CD4-positive, alpha-beta T cell treated with Interferon alpha-2 for 1 hour (primary cell): ENCODE data around the gene SDSL.

ENCODE experiments used
- DNase-seq, 2 donors: peaks; one replicate each; pipeline ENCODE4 v3.0.0-alpha.2; 2020 to 2022

Gene SDSL

DNA sequence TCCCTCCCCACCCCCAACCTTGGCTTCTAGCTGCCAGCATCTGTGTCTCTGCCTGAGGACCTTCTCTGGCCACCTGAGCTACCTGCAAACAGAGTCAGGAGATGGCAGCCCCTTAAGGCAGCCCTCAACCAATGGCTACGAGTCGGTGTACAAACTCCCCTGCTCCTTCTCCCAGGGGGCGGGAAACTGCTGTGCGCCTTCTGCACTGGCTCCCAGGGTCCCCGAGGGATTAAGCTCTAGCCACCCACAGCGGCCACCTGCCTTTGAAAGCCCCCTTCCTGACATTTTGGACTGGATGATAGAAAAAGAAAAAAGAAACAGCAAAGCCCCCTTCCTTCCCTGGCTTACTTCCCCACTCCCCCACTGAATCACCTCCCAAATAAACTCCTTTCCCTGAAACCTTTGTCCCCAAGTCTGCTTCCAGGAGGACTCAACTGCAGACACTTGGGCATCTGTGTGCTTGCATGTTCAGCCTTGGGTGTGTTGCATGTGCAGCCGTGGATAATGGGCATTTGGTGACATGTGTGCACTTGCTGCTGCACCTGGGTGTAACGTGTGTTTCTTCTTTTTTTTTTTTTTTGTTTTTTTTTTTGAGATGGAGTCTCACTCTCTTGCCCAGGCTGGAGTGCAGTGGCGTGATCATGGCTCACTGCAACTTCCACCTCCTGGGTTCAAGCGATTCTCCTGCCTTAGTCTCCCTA lies 24.5 kb upstream of the SDSL start:
- DNase-seq = no peak

DNA sequence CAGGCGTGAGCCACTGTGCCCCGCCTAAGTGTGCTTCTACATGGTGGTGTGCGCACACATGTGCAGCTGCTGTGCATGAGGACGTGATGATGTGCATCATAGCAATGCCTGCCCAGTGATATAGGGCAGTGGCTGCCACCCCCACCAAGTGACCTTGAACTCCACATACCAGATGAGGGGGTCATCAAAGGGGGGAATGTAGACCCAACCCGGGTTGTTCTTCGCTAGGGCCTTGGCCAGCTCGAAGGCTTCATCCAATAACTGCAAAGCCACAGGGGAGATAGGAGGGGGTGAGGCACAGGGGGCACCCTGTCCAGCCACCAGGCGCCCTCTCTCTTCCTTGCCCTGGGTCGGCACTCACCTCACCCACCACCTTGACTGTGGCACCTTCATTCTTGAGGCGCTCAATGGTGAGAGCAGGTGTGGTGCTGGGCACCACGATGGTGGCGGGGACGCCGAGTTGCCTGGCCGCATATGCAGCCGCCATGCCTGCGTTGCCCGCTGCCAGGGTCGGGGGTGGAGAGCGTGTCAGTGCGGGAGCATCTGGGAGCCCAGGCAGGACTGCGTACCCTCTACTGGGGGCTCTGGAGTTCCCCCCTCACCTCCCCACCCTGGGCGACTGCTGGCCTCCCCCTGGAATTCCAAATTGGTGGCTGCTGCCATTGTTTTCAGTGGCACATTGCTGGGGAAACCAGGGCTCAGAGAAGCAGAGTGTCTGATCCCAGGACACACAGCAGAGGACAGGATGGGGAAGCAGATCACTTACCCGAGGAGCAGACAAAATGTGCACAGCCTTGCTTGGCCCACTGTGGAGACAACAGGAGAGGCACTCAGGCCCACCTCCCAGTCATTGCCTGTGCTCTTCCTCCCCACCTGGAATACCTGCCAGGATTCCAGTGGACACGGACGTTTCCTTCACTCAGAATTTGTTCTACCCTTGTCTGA lies 23.6 kb upstream of the SDSL start:
- DNase-seq = no peak

DNA sequence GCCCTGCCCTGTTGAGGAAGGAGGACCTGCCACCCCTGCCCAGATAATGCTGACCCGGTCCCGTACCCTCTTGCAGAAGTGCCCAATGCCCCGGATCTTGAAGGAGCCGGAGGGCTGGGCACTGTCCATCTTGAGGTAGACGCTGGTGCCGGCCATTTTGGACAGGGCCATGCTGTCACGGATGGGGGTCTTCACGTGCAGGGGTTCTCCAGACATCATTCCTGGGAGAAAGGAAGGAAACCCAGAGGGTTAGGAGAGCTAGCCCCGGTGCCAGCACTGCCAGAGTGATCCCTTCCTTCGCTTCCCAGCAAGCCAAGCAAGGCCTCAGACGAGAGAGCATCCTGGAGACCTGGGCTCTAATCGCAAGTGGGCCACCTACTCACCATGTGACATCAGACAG lies 22.7 kb upstream of the SDSL start:
- no peak for DNase-seq

DNA sequence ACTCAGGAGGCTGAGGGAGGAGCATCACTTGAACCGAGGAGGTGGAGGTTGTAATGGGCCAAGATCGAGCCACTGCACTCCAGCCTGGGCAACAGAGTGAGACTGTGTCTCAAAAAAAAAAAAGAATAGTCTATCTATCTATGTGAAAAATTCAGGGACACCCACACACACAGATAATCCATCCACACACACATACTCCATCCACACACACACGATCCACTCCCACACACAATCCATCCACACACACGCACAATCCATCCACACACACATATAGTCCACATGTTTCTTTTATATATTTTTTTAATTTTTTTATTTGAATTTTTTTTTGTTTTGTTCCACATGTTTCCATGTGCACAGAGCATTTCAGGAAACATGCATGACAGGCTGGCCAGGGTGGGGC lies 21.8 kb upstream of the SDSL start:
- DNase-seq = no peak

DNA sequence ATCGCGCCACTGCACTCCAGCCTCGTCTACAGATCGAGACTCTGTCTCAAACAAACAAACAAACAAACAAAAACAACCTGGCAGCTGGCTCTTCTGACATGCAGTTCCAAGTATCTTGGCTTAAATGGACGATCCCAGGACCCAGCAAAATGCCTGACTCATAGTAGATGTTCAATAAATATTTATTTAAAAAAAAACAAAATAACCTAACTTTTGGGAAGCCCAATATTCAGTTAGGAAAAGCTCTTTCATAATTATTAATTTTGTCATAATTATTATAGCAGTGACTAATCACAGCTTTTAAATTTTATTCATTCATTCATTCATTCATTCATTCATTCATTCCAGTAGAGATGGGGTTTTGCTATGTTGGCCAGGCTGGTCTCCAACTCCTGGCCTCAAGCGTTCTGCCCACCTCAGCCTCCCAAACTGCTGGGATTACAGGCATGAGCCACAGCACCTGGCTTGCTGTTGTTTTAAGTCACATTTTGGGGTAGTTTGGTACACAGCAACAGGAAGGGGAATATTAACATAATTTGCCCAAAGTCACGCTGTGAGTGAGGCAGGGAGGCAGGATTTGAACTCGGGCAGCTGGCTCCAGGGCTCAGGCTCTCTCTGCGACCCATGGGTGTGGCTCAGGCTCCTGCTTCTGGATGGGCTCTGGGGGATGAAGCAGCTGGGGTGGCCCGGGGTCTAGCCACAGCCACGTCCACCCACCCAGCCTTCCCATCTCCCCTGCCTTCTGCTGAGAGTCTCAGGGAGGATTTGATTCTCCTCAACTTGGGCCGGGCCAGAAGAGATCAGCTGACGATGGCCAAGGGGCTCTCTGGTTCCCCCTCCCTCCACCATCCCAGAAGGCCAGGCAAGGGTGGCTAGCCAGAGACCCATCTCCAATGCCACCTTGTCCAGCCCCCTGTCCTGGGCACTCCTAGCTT lies 20.8 kb upstream of the SDSL start:
- DNase-seq = no peak

DNA sequence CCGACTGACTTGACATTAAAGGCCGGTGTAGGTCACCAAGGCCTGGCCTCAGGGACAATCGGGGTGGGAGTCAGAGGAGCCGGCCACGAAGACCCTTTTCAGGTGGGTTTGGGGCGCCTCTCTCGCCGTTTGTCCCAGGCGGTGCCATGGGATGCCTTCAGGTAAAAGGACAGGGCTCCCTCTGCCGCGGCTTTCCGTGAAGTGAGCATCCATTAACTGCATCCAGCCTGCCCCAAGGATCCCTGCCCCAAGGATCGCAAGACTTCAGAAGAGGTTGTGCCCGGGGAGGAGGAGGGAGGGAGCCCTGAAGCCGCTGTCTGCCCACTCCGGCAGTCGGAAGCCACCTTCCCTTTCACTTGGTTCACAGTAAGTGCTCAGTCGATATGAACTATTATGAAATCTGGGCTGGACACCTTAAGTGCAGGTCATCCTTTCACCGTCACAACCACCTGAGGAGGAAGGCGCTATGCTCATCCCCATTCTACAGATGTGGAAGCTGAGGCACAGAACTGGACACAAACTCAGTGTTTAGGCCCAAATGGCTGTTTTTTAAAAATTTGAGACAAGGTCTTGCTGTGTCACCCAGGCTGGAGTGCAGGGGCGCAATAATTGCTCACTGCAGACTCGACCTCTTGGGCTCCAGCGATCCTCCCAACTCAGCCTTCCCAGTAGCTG lies 19.5 kb upstream of the SDSL start:
- no peak for DNase-seq

DNA sequence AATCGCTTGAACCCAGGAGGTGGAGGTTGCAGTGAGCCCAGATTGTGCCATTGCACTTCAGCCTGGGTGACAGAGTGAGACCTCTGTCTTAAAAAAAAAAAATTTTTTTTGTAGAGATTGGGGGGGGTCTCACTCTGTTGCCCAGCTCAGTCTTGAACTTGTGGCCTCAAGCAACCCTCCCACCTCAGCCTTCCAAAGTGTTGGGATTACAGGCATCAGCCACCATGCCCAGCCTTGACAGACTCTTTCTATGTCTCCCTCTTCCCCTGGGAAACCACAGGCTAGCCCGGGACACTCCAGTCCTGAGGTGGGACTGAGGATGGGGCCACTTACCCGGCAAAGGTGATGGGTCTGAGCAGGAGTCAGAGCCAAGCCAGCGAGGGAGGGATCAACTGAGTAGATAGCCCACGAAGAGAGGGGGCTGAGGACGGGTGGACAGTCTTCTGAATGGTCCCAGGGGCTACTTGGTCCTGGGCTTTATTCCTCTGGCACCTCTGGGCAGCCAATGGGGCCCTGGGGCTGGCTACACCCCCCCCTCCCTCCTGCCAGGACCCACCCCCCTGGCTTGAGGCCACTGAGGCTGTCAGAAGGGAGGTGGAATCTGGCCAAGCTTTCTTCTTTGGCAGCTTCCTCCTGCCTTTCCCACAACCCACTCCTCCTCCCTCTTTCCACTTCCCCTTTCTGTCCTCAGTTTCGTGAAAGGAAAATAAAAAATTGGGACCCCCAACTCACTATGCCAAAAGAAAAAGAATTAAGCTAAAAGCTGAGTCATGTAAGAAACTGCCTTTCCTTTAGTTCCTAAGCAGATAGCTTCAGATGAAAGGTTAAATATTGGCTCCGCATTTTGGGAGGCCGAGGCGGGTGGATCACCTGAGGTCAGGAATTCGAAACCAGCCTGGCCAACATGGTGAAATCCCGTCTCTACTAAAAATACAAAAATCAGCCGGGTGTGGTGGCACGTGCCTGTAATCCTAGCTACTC lies 18.5 kb upstream of the SDSL start, which contains the start of gene SDS:
Gene SDS (minus strand): TSS at position 453 of the 981 bp plus-strand sequence. CDS start 4,179 bp downstream, outside the sequence.
- DNase-seq = no peak

DNA sequence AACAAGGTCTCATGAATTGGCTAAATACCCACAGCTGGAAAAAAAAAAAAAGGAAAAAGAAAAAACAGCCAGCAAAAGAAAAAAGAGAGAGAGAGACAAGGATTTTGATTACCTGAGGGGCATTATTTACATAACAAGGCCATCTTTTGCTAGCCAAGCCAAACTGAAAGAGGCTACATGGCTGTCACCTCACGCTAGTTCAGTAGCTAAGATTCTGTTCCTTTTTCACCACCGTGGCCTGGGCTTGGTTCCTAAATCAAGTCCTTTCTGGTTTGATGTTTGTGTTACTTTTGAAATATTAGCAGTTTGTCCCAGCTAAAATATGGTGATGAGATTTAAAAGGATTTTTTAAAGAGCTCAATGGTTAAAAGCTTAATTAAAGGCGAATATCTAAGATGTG lies 16.5 kb upstream of the SDSL start:
- DNase-seq = no peak

DNA sequence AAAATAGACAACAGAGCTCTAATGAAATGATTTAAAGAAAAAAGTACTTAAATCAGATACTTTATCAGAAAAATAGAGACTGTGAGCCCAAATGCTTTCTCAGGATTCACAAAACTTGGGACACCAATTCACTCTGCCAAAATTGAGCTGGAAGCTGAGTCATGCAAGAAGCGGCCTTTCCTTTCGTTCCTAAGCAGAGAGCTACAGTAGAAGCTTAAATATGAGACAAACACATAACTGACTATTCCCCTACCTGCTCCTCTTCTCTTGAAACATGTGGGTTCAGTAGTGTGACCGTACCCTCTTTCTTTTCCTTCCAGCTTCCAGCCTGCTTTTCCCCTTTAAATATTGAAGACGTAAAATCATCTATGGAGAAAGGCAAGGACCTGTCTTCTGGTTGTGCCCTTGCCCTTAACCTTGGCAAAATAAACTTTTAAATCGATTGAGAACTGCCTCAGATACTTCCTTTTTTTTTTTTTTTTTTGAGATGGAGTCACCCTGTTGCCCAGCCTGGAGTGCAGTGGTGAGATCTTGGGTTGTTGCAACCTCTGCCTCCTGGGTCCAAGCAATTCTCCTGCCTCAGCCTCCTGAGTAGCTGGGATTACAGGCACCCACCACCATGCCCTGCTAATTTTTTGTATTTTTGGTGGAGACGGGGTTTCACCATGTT lies 14.1 kb upstream of the SDSL start:
- no peak for DNase-seq

DNA sequence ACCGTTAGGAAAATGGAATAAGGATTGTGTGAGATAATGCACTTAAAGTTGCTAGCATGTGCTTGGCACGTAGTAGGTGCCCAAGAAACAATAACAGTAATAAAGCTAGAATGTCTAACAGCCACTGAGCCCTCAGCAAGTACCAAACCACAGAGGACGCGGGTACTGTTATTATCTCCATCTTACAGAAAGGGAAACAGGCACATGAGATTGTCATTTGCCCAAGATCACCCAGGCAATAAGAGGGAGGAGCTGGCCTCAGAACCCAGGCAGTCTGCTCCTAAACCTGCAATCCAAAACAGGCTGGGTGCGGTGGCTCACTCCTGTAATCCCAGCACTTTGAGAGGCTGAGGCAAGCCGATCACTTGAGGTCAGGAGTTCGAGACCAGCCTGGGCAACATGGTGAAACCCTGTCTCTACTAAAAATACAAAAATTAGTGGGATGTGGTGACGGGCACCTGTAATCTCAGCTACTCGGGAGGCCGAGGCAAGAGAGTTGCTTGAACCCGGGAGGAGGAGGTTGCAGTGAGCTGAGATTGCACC lies 13.4 kb upstream of the SDSL start:
- DNase-seq = no peak

DNA sequence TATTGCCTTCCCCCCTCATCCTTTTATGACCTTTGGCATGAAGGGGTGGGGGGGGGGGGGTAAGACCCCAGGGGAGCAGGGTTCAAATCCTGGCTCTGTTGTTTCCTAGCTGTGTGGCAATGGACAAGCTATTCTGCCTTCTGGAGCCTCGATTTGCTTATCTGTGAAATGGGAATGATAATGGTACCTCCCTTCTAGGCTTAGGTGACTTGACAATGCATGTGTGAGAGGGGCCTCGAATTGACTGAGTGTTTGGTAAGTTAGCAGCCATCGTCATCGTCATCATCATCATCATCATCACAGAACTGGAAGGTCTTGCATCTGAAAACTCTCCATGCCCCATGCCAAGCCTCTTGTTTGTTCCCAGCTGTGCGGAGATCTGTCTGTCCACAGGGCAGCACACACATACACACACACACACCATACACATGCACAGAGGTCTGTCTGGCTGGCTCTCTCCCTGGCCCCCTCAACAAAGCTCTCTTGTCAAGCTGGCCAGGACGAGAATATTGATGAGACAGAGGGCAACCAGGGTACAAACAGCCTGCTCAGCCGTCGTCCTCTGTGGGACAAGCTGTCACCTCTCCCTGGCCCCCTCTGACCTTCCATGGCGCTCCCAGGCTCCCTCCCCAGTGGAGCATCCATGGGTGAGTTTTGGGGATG lies 12.6 kb upstream of the SDSL start:
- no peak for DNase-seq

DNA sequence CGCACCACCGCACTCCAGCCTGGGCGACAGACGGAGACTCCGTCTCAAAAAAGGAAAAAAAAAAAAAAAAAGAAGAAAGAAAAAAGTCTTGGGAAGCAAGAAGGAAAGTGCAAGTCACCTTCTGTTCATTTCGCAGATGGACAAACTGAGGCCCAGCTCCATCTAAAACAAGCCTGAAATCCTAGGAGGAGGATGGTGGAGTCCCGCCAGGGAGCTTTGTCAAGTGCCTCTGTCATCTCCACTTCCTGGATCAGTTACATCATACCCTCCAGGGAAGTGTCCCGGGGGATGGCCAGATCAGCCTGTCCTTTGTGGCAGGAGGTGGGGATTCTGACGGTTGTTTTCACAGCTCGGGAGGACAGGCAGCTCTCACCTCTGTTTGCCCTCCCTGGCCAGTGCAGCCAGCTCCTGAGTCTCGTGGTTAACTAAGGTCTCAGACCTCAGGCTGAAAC lies 8.7 kb upstream of the SDSL start:
- DNase-seq = no peak

DNA sequence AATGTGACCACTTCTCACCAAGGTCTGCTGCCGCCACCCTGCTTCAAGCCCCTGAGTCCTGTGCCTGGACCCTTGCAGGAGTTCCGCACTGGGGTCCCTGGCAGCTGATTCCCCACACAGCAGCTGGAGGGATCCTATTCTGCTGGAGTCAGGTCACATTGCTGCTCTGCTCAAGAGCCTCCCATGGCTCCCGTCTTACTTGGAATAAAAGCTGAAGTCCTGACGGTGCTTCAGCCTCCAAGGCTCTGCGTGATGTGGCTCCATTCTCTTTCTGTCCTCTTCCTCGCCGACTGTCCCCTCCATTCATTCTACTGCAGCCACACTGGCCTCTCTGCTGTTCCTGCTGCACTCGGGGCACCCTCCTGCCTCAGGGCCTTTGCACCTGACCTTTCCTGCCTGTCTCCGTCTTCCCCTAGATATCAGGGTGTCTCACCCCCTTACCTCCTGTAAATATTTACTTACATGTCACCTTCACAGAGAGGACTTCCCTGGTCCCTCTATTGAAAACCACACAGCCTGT lies 7.6 kb upstream of the SDSL start:
- no peak for DNase-seq

DNA sequence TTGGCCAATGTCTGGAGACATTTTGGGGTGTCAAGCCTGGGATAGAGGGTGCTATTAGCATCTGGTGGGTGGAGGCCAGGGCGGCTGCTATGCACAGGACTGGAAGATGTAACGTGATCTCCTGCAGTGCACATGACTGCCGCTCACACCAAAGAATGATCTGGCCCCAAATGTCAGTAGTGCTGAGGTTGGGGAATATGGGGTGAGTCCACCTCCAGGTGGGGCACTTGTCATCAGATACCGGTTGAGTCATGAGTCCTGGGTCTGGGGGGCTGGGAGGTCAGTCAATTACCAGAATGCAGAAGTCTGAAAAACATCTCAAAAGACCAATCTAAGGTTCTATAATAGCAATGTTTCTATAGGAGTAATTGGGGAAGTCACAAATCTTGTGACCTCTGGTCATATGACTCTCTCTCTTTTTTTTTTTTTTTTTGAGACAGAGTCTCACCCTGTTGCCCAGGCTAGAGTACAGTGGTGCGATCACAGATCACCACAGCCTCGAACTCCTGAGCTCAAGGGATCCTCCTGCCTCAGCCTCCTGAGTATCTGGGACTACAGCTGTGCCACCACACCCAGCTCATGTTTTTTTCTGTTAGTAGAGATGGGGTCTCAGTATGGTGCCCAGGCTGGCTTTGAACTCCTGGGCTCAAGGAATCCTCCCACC lies 6.0 kb upstream of the SDSL start:
- DNase-seq = peak; percentile 5 to 59

DNA sequence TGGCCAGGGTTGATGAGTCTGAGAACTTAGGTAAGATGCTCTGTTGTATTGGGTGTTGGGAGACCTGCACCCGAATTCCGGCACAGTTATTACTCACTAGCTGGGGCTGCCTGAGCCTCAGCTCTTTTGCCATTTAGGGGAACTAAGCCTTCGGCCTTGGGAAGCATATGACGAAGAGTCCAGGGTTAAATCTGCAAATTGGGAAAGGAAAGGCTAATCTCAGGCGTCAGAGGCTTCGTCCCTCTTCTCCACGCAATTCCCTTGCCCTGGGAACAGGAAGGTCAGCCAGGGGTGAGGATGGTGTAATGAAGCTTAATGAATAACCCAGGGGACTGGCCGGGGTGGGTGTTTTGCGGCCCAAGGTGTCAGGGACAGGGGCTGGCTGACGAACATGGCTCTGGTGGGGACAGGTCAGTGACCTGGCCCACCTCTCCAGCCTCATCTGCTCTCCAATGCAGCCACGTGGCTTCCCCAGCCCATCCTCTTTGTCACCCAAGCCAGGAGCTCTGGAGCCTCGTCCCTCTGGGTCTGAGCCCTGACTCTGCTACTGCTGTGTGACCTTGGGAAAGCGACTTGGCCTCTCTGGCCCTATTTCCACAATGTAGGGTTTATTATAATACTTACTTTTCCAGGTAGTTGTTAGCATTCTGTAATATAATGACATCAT lies 3.8 kb upstream of the SDSL start:
- no peak for DNase-seq

DNA sequence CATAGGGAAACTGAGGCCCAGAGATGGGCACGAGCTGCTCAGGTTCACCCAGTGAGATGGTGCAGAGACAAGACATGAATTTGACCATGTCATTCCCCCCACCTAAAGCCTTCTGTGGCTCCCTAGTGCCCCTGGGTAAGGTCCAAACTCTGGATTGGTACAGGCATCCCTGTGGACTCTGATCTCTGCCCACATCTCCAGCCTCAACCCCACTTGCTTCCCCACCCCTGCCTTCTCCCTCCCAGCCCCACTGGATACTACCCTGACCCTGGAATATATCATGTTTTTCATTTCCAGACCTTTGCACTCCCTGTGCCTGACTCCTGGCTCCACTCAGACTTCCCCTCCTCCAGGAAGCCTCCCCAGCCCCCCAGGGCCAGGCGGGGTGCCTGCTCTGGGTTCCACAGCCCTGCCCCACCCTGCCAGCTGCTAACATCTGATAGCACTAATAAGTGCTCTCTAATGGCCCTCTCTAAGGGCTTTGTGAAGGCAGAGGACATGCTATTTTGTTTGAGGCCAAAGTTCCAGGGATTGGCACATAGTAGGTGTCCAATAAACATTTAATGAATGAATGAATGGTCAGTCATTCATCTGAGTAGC lies 1.1 kb upstream of the SDSL start:
- DNase-seq = no peak

DNA sequence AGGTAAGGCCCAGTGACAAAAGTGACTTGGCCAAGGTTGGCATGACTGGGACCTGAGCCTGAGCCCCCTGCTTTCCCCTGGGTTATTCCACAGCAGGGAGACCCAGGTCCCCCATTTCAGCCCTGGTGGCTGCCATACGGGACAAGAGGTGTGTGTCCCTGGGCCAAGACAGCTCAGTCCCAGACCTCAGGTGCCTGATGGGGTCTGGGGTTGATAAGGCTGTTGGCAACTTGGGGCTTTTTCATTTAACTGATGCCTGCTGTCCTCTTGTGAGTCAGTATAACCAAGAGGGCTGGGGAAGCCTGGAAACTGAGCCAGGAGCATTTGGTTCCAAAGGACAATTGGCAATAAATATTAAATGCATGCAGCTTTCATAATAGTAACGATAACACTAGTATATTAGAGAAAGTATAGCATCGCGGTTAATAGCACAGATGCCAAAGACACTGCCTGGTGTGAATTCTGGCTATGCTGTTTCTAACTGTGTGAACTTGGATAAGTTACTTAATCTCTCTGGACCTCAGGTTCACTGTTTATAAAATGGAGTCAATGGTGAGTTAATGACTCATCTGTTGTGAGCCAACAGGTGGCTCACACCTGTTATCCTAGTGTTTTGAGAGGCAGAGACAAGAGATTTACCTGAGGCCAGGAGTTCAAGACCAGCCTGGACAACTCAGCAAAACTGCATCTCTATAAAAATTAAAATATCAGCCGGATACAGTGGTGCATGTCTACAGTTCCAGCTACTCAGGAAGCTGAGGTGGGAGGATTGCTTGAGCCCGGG lies 898 bp downstream of the SDSL start:
- no peak for DNase-seq
